H1 (cell line): ENCODE results near the gene EXT2. TPM values are rescaled to one million over a fixed set of nuclear protein-coding genes. Genes with fewer than 3 reads are reported as not detected.

Experiments
- CTCF ChIA-PET: fragments of 300-600 bp; sonication (Branson Sonifier 250); formaldehyde crosslinking; loops from one replicate; lab custom pipeline; 2021; ENCODE audit not compliant: partially characterized antibody; lab: Charles Lee
- POLR2A ChIA-PET: fragments of 300-600 bp; sonication (Branson Sonifier 250); formaldehyde crosslinking; loops from one replicate; lab custom pipeline; 2021; ENCODE audit warnings: inconsistent platforms; ENCODE audit not compliant: partially characterized antibody; lab: Charles Lee
- DNase-seq, 2 experiments: peaks; one replicate each; pipeline versions ENCODE4 v3.0.0 to v3.0.0-alpha.2; 2010 to 2022; ENCODE audit warnings: low spot score in 2 of 2, low read depth in 1 of 2, mixed read lengths in 1 of 2
- FAIRE-seq: peaks from 2 replicates; lab custom pipeline; 2011; peaks lifted over from hg19 to GRCh38; lab: Jason Lieb, UNC
- H2AFZ ChIP-seq: 2 replicates; pipeline ENCODE4 v1.8.1; 2012; ENCODE audit warnings: low read length, inconsistent platforms
- H2AK5ac ChIP-seq: 2 replicates; pipeline ENCODE4 v1.6.1; 2013; ENCODE audit warnings: low read depth, low read length
- H2BK120ac ChIP-seq: replicated peaks from 2 replicates; pipeline ENCODE3; 2013; ENCODE audit warnings: low read depth, low read length, inconsistent platforms
- H2BK12ac ChIP-seq: 2 replicates; pipeline ENCODE4 v1.6.1; 2013; ENCODE audit warnings: low read depth, low read length
- H2BK15ac ChIP-seq: 2 replicates; pipeline ENCODE4 v1.6.1; 2013; ENCODE audit warnings: low read length
- H2BK20ac ChIP-seq: 2 replicates; pipeline ENCODE4 v1.6.1; 2013; ENCODE audit warnings: low read length
- H2BK5ac ChIP-seq: 2 replicates; pipeline ENCODE4 v1.6.1; 2013; ENCODE audit warnings: low read depth, low read length
- H3K14ac ChIP-seq: 2 replicates; pipeline ENCODE4 v1.6.1; 2013; ENCODE audit warnings: inconsistent platforms; ENCODE audit not compliant: insufficient read length
- H3K18ac ChIP-seq: 2 replicates; pipeline ENCODE4 v1.6.1; 2013; ENCODE audit warnings: low read length; ENCODE audit errors: extremely low read depth
- H3K23ac ChIP-seq: 2 replicates; pipeline ENCODE4 v1.6.1; 2013; ENCODE audit warnings: inconsistent platforms; ENCODE audit not compliant: insufficient read length
- H3K23me2 ChIP-seq: 2 replicates; pipeline ENCODE4 v1.6.1; 2013; ENCODE audit warnings: low read depth, low read length
- H3K27ac ChIP-seq: 2 replicates; pipeline ENCODE4 v1.6.1; 2011; ENCODE audit warnings: low read depth, low read length, inconsistent platforms
- H3K27me3 ChIP-seq, 4 experiments: replicated peaks in 1 of 4; 1 replicate in 1 of 4; 2 replicates in 3 of 4; pipeline versions ENCODE4 v1.6.1 to v1.8.1; 2011 to 2013; ENCODE audit warnings: low read length in 3 of 4, mild to moderate bottlenecking in 3 of 4, inconsistent platforms in 2 of 4, mixed read lengths in 2 of 4, moderate library complexity in 1 of 4; ENCODE audit not compliant: control insufficient read depth in 3 of 4, insufficient read depth in 3 of 4; ENCODE audit errors: extremely low read depth in 1 of 4
- H3K36me3 ChIP-seq, 4 experiments: 2 replicates each; pipeline versions ENCODE4 v1.6.1 to v1.8.1; 2011 to 2013; ENCODE audit warnings: mild to moderate bottlenecking in 4 of 4, low read length in 3 of 4, moderate library complexity in 2 of 4, control low read depth in 1 of 4, inconsistent platforms in 1 of 4; ENCODE audit not compliant: insufficient read depth in 4 of 4, control insufficient read depth in 2 of 4
- H3K4ac ChIP-seq: replicated peaks from 2 replicates; pipeline ENCODE3; 2013; ENCODE audit warnings: low read length, low read depth, mixed read lengths, inconsistent platforms; ENCODE audit not compliant: insufficient read length
- H3K4me1 ChIP-seq, 4 experiments: replicated peaks in 1 of 4; 1 replicate in 1 of 4; 2 replicates in 3 of 4; pipeline versions ENCODE4 v1.6.1 to v1.8.1; 2011 to 2013; ENCODE audit warnings: low read length in 3 of 4, inconsistent platforms in 2 of 4, mixed read lengths in 1 of 4; ENCODE audit not compliant: insufficient read depth in 4 of 4, control insufficient read depth in 3 of 4
- H3K4me2 ChIP-seq, 2 experiments: 2 replicates each; pipeline versions ENCODE4 v1.6.1 to v1.8.1; 2011 to 2013; ENCODE audit warnings: low read depth in 2 of 2, low read length in 2 of 2, control low read depth in 1 of 2, inconsistent platforms in 1 of 2, mild to moderate bottlenecking in 1 of 2; ENCODE audit not compliant: insufficient read depth in 1 of 2
- H3K4me3 ChIP-seq, 4 experiments: fragments of 200-600, 300-600 bp in 1 of 4; sonication (generic), shearing (Covaris generic), sonication (Bioruptor Twin) in 1 of 4; 2 replicates each; pipeline versions ENCODE4 v1.5.1 to v1.8.1; 2011 to 2016; ENCODE audit warnings: low read length in 4 of 4, low read depth in 3 of 4, control low read depth in 2 of 4, inconsistent platforms in 2 of 4, mild to moderate bottlenecking in 2 of 4, mixed read lengths in 1 of 4, moderate library complexity in 1 of 4; ENCODE audit not compliant: insufficient read depth in 2 of 4; ENCODE audit errors: extremely low read depth in 1 of 4
- H3K56ac ChIP-seq: replicated peaks from 2 replicates; pipeline ENCODE3; 2013; ENCODE audit warnings: low read depth, mild to moderate bottlenecking, mixed read lengths, low read length, inconsistent platforms; ENCODE audit not compliant: insufficient read length
- H3K79me1 ChIP-seq: 2 replicates; pipeline ENCODE4 v1.6.1; 2013; ENCODE audit warnings: low read depth, low read length, control low read depth
- H3K79me2 ChIP-seq, 2 experiments: 2 replicates each; pipeline versions ENCODE4 v1.6.1 to v1.8.1; 2012 to 2013; ENCODE audit warnings: low read length in 2 of 2, mild to moderate bottlenecking in 2 of 2, inconsistent platforms in 1 of 2; ENCODE audit not compliant: insufficient read depth in 2 of 2, control insufficient read depth in 1 of 2
- H3K9ac ChIP-seq, 4 experiments: replicated peaks in 1 of 4; 1 replicate in 1 of 4; 2 replicates in 3 of 4; pipeline versions ENCODE4 v1.6.1 to v1.8.1; 2011 to 2013; ENCODE audit warnings: low read depth in 3 of 4, low read length in 3 of 4, control low read depth in 2 of 4, mild to moderate bottlenecking in 2 of 4, moderate library complexity in 2 of 4, inconsistent platforms in 1 of 4; ENCODE audit errors: extremely low read depth in 1 of 4
- H3K9me3 ChIP-seq, 2 experiments: 2 replicates each; pipeline versions ENCODE4 v1.6.1 to v1.8.1; 2012 to 2013; ENCODE audit warnings: mild to moderate bottlenecking in 2 of 2, moderate library complexity in 2 of 2, control low read depth in 1 of 2, inconsistent platforms in 1 of 2, low read depth in 1 of 2, low read length in 1 of 2, mixed read lengths in 1 of 2; ENCODE audit not compliant: insufficient read depth in 2 of 2
- H4K20me1 ChIP-seq, 2 experiments: replicated peaks in 1 of 2; 2 replicates each; pipeline versions ENCODE3 to v1.8.1; 2011 to 2013; ENCODE audit warnings: inconsistent platforms in 2 of 2, low read length in 2 of 2, mild to moderate bottlenecking in 1 of 2; ENCODE audit not compliant: insufficient read depth in 2 of 2, control insufficient read depth in 1 of 2
- H4K5ac ChIP-seq: 2 replicates; pipeline ENCODE4 v1.6.1; 2013; ENCODE audit warnings: low read length, low read depth, mixed read lengths, inconsistent platforms; ENCODE audit not compliant: insufficient read length
- H4K8ac ChIP-seq: 2 replicates; pipeline ENCODE4 v1.8.0; 2013; ENCODE audit warnings: mild to moderate bottlenecking, moderate library complexity, low read length, inconsistent platforms; ENCODE audit not compliant: insufficient read depth; ENCODE audit errors: extremely low read depth
- H4K91ac ChIP-seq: replicated peaks from 2 replicates; pipeline ENCODE3; 2013; ENCODE audit warnings: low read length, mixed read lengths, inconsistent platforms; ENCODE audit not compliant: insufficient read length
- BACH1 ChIP-seq: IDR thresholded peaks from 2 replicates; pipeline ENCODE4 v1.6.1; 2012; ENCODE audit warnings: low read length, improper control_type of control experiment
- CBX5 ChIP-seq: fragments of 300-800, 300-1000 bp; sonication (generic); IDR thresholded peaks from 2 replicates; pipeline ENCODE4 v1.7.1; 2016; ENCODE audit warnings: antibody characterized with exemption, low read length, low read depth
- HDAC2 ChIP-seq, 2 experiments: fragments of 300-600 bp in 1 of 2; sonication (generic) in 1 of 2; IDR thresholded peaks; 2 replicates each; pipeline ENCODE4 v1.6.1; 2011 to 2012; ENCODE audit warnings: low read depth in 2 of 2, low read length in 2 of 2, mild to moderate bottlenecking in 2 of 2, moderate library complexity in 2 of 2, borderline replicate concordance in 1 of 2, inconsistent platforms in 1 of 2
- KDM4A ChIP-seq: IDR thresholded peaks from one replicate; pipeline ENCODE4 v1.7.1; 2012; ENCODE audit warnings: low read depth, mild to moderate bottlenecking, moderate library complexity, low read length, inconsistent platforms; ENCODE audit not compliant: severe bottlenecking
- NANOG ChIP-seq: IDR thresholded peaks from 2 replicates; pipeline ENCODE4 v1.6.1; 2011; ENCODE audit warnings: low read length, low read depth, mild to moderate bottlenecking, inconsistent platforms; ENCODE audit not compliant: insufficient read depth, poor library complexity, severe bottlenecking
- PHF8 ChIP-seq: fragments of 200-600 bp; sonication (generic); conservative IDR thresholded peaks from 2 replicates; pipeline ENCODE4 v1.7.1; 2012; ENCODE audit warnings: low read depth, mild to moderate bottlenecking, inconsistent platforms, low read length, moderate library complexity
- POLR2A ChIP-seq, 2 experiments: IDR thresholded peaks; 1 replicate in 1 of 2; 2 replicates in 1 of 2; pipeline ENCODE4 v1.6.1; 2011; ENCODE audit warnings: low read depth in 2 of 2, low read length in 2 of 2, mild to moderate bottlenecking in 2 of 2; ENCODE audit errors: control extremely low read depth in 1 of 2
- POLR2AphosphoS5 ChIP-seq: IDR thresholded peaks from 2 replicates; pipeline ENCODE4 v1.6.1; 2011; ENCODE audit warnings: low read depth, low read length
- POU5F1 ChIP-seq: IDR thresholded peaks from 2 replicates; pipeline ENCODE4 v1.6.1; 2011; ENCODE audit warnings: low read depth, mild to moderate bottlenecking, low read length, moderate library complexity
- RXRA ChIP-seq: IDR thresholded peaks from 2 replicates; pipeline ENCODE4 v1.6.1; 2011; ENCODE audit warnings: low read depth, mild to moderate bottlenecking, low read length, moderate library complexity; ENCODE audit not compliant: insufficient read depth
- SIN3A ChIP-seq, 2 experiments: IDR thresholded peaks in 1 of 2; conservative IDR thresholded peaks in 1 of 2; 2 replicates each; pipeline ENCODE4 v1.6.1; 2011 to 2012; ENCODE audit warnings: low read length in 2 of 2, improper control_type of control experiment in 1 of 2, low read depth in 1 of 2, mild to moderate bottlenecking in 1 of 2
- SP1 ChIP-seq: IDR thresholded peaks from 2 replicates; pipeline ENCODE4 v1.6.1; 2011; ENCODE audit warnings: low read depth, low read length
- SP2 ChIP-seq: IDR thresholded peaks from 2 replicates; pipeline ENCODE4 v1.6.1; 2012; ENCODE audit warnings: mild to moderate bottlenecking, low read length, inconsistent platforms
- SRF ChIP-seq: IDR thresholded peaks from 2 replicates; pipeline ENCODE4 v1.6.1; 2011; ENCODE audit warnings: mild to moderate bottlenecking, low read depth, low read length, moderate library complexity
- TAF1 ChIP-seq: IDR thresholded peaks from 2 replicates; pipeline ENCODE4 v1.6.1; 2011; ENCODE audit warnings: mild to moderate bottlenecking, low read depth, low read length
- TBP ChIP-seq: IDR thresholded peaks from 2 replicates; pipeline ENCODE4 v1.6.1; 2011; ENCODE audit warnings: low read depth, low read length, improper control_type of control experiment
- WGBS, 2 experiments: shearing (Covaris generic) in 1 of 2; methylation state at CpG; one replicate each; pipeline versions ENCODE4 v1.1.6 to v1.1.7; 2013 to 2015; ENCODE audit warnings: low lambda C conversion rate in 2 of 2, mixed read lengths in 2 of 2, inconsistent platforms in 1 of 2, low coverage in 1 of 2, missing lambda C conversion rate in 1 of 2; ENCODE audit not compliant: insufficient replicate concordance in 2 of 2, insufficient coverage in 1 of 2, insufficient read length in 1 of 2; ENCODE audit errors: extremely low coverage in 1 of 2, missing lambda C conversion rate in 1 of 2; 5-methylcytosine and 5-hydroxymethylcytosine counted together
- polyA plus RNA-seq, 7 experiments: library from polyadenylated mRNA; depleted of rRNA in 3 of 7; stranded (reverse) in 5 of 7; unstranded in 2 of 7; fragments of >200 nt in 5 of 7; fragments of 200-250 nt in 2 of 7; gene quantifications; 1 replicate in 5 of 7; 2 replicates in 1 of 7; 4 replicates in 1 of 7; pipeline versions ENCODE4 v1.2.1 to v1.2.3, GENCODE V29; 2011 to 2013; ENCODE audit warnings: missing spikeins in 2 of 7, mixed read lengths in 2 of 7
- total RNA-seq: library from RNA; stranded (reverse); fragmentation: NEBNext Ultra II Directional; extraction: Animal tissue kit (Norgen Biotek cat#: 25700); gene quantifications from 2 replicates; pipeline ENCODE4 v1.2.1, GENCODE V29; 2021

EXT2 gene
- total and polyA plus RNA-seq, 2 of the 8 experiments (the other 6 are each of a cell fraction or from before 2014, with no cell fraction given) = 29.8 to 42.8 TPM

- Histone ChIP-seq H4K91ac (no peak overlapping the region), H3K18ac (no peak overlapping the region), H4K20me1 (no peaks in the 10 kb centered on the region), H4K5ac (no peak overlapping the region), H3K9ac (no peak overlapping the region), H2BK12ac (no peak overlapping the region), H3K36me3 (no peaks in the 10 kb centered on the region), H3K56ac (no peak overlapping the region), H3K9me3 (no peaks in the 10 kb centered on the region), H2BK15ac (no peak overlapping the region), H3K4me2 (no peak overlapping the region), H4K8ac (no peak overlapping the region), H3K23ac (no peak overlapping the region), H3K79me1 (no peaks in the 10 kb centered on the region), H3K23me2 (no peaks in the 10 kb centered on the region), H3K4me3 (no peak overlapping the region), H3K27ac (no peak overlapping the region), H2AFZ (no peak overlapping the region), H2BK20ac (no peak overlapping the region), H2AK5ac (no peak overlapping the region), H3K4ac (no peak overlapping the region), H3K14ac (no peak overlapping the region), H3K27me3 (no peaks in the 10 kb centered on the region; a peak in 1 of 7 replicates), H2BK5ac (no peak overlapping the region), H3K4me1 (no peaks in the 10 kb centered on the region), H3K79me2 (no peaks in the 10 kb centered on the region; a peak in 1 of 4 replicates), H2BK120ac (no peak overlapping the region)
- WGBS, 2 experiments = 93% methylated on average over 6 of the region's 6 CpGs; no CpG with 5 or more reads in 1 of the 2 experiments
- no peak for DNase-seq
- FAIRE-seq = no peak
- CTCF ChIA-PET = interaction anchor here (0.7 to 2.3 kb wide), 9 partner anchors 12 to 168 kb away, joined by 3 to 9 read pairs (median 5); partner anchors contain the start of gene EXT2
- POLR2A ChIA-PET = no interaction called here
- TF ChIP-seq PHF8 = no peak
- no peak for TF ChIP-seq RXRA
- no peak for TF ChIP-seq SRF
- no peak for TF ChIP-seq TBP
- no peak for TF ChIP-seq KDM4A
- TF ChIP-seq CBX5 = no peak
- no peak for TF ChIP-seq SP1
- TF ChIP-seq POLR2A (IDR thresholded peaks at IDR 0.05; ENCODE audit: control extremely low read depth in 1 of 2, low read depth in 2 of 2, low read length in 2 of 2) = no peak
- TF ChIP-seq POU5F1 = no peak
- TF ChIP-seq HDAC2 (IDR thresholded peaks at IDR 0.05; ENCODE audit: borderline replicate concordance in 1 of 2, low read depth in 2 of 2, low read length in 2 of 2) = no peak
- TF ChIP-seq BACH1 = no peak
- no peak for TF ChIP-seq SP2
- TF ChIP-seq NANOG = no peak
- no peak for TF ChIP-seq POLR2AphosphoS5
- no peak for TF ChIP-seq SIN3A (conservative IDR thresholded peaks at IDR 0.05 in 1 of 2, IDR thresholded peaks at IDR 0.05 in 1 of 2; ENCODE audit: low read depth in 1 of 2, low read length in 2 of 2)
- no peak for TF ChIP-seq TAF1
These were observed 37.2 kb upstream of the EXT2 start for GRCh38 chr11:44058275-44058674.
